Stimulated activated CD4-positive, alpha-beta T cell treated with anti-CD3 and anti-CD28 coated beads, Interleukin-1b, Interleukin-23, amount 100 ng/mL, for 1 hour (primary cell): Measurements from ENCODE around the gene ZFPM1.
"Not testable (repeated sequence)": the region's sequence is repeated elsewhere in the genome, so short reads cannot be mapped to it uniquely, and the experiment has no call there.

Source experiments
- DNase-seq, 2 donors: peaks; one replicate each; pipeline ENCODE4 v3.0.0-alpha.2; 2020; ENCODE audit warnings: low read depth in 2 of 2

Gene ZFPM1

GRCh38 chr16:88453217-88453531, at the start of gene ZFPM1:
ZFPM1 (plus strand) TSS chr16:88453280; CDS start chr16:88453639, 359 bp downstream.
- DNase-seq: no peak

- DNase-seq: no peak
Measured at GRCh38 chr16:88403794-88404581, 49.1 kb upstream of the ZFPM1 start.

GRCh38 chr16:88404769-88405168, 48.3 kb upstream of the ZFPM1 start:
- no peak for DNase-seq

- no peak for DNase-seq
Measured at GRCh38 chr16:88405216-88406060, 47.6 kb upstream of the ZFPM1 start.

GRCh38 chr16:88406096-88407041, 46.7 kb upstream of the ZFPM1 start:
- no peak for DNase-seq

GRCh38 chr16:88407042-88407420, 46.0 kb upstream of the ZFPM1 start:
- DNase-seq: no peak

GRCh38 chr16:88407807-88408206, 45.3 kb upstream of the ZFPM1 start:
- no peak for DNase-seq

GRCh38 chr16:88408561-88409142, 44.4 kb upstream of the ZFPM1 start:
- DNase-seq: no peak

GRCh38 chr16:88409296-88410065, 43.6 kb upstream of the ZFPM1 start:
- no peak for DNase-seq

- DNase-seq: not testable (repeated sequence)
Measured at GRCh38 chr16:88410297-88410968, 42.6 kb upstream of the ZFPM1 start.

- no peak for DNase-seq
Measured at GRCh38 chr16:88411951-88412576, 41.0 kb upstream of the ZFPM1 start.

GRCh38 chr16:88412766-88413165, 40.3 kb upstream of the ZFPM1 start:
- DNase-seq: no peak

GRCh38 chr16:88413231-88413630, 39.8 kb upstream of the ZFPM1 start:
- no peak for DNase-seq

GRCh38 chr16:88413631-88414030, 39.4 kb upstream of the ZFPM1 start:
- DNase-seq: no peak

- DNase-seq: no peak
Measured at GRCh38 chr16:88414521-88415380, 38.3 kb upstream of the ZFPM1 start.

GRCh38 chr16:88415381-88415705, 37.7 kb upstream of the ZFPM1 start:
- no peak for DNase-seq

- DNase-seq: no peak
Measured at GRCh38 chr16:88415713-88416323, 37.3 kb upstream of the ZFPM1 start.

- DNase-seq: no peak
Measured at GRCh38 chr16:88416686-88417085, 36.4 kb upstream of the ZFPM1 start.
